GM19193 (cell line): ENCODE results near the gene LRMDA.

Experiments used
- POLR2A ChIP-seq: IDR thresholded peaks from 4 replicates; pipeline ENCODE4 v1.6.1; 2011; ENCODE audit not compliant: insufficient read depth, insufficient read length; ENCODE audit errors: extremely low read depth

The LRMDA gene

GRCh38 chr10:76009531-76009930 is 578.1 kb downstream of the LRMDA start:
- no peak for TF ChIP-seq POLR2A

DNA sequence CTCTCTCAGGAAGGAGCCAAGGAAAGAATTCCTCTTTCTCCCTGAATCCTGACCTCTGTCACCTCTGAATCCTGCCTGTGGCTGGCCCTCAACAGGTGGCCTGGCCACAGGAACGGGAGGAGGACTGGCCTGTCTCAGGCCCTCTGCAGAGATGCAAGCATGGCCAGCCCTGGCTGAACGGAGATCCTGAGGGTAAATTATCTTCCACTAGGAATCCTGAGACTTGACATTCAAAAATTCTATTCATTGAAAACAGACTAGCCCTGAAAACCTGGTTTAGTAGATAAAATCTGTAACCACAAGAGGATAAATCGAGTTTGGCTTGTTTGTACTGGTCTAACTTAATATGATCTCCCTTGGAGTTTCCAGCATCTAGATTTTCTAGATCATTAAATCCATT is 579.3 kb downstream of the LRMDA start:
- TF ChIP-seq POLR2A = no peak

GRCh38 chr10:76012716-76013327 is 581.4 kb downstream of the LRMDA start:
- TF ChIP-seq POLR2A = no peak

DNA sequence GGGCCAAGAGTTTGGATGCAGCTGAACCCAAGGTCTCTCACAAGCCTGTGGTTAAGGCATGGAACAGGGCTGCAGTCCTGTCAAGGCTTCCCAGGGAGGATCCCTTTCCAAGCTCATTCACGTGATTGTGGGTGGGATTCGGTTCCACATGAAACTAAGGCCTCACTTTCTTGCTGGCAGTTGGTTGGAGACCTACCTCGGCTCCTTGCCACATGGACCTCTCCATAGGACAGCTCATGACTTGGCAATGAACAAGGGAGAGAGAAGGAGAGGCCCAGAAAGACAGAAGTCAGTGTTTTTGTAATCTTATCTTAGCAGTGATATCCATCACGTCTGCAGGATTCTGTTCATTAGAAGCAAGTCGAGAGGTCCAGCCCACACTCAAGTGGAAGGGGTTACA is 583.8 kb downstream of the LRMDA start:
- TF ChIP-seq POLR2A = no peak

GRCh38 chr10:76017026-76017732 is 585.8 kb downstream of the LRMDA start:
- no peak for TF ChIP-seq POLR2A

DNA sequence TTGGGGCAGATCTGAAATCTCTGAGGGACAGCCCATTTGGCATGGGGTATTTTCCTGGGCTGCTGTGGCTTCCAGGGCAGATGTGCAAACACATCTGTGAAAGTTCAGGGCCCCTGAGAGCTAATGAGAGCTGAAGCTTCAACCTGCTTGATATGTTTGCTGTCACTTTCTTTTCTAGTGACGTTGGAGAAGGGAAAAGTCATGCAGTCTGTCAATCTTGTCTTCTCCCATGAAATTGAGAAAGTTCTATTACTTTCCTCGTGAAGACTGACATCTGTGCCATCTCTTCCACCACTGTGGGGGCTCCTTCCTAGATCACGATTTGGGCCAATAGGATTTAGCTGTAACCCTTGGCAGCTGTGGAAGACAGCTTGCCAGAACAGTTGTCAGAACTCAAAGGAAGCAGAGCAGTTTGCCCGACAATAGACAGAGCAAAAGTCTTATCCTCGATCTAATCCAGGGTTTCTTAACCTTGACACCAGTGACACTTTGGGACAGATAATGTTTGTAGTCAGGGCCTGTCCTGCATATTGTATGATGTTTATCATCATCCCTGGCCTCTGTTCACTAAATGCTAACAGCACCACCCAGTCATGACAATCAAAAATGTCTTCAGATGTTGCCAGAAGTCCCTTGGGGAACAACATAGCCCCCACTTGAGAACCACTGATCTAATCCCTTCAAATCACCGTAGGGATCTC is 586.5 kb downstream of the LRMDA start:
- no peak for TF ChIP-seq POLR2A

GRCh38 chr10:76020630-76021029 is 589.2 kb downstream of the LRMDA start:
- no peak for TF ChIP-seq POLR2A

DNA sequence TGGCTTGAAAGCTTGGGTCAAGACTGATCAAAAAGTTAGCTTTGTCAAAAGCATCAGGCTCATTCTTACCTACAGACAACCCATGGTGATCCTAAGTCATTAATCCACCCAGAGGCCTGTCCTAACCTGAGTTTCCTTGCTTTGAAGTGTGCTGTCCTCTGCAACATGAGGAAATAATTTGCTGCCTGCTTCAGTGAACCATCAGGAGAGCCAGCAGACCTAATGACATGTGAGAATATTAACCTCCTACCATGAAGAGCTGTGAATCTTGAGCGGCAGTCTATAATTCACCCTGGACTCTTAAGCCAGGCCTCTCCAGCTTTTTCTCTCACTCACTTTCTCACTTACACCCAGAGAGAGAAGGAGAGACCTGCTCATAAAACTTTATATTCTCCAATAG is 590.0 kb downstream of the LRMDA start:
- no peak for TF ChIP-seq POLR2A

- no peak for TF ChIP-seq POLR2A
These were observed 590.9 kb downstream of the LRMDA start for GRCh38 chr10:76022366-76022765.

- no peak for TF ChIP-seq POLR2A
These were observed 591.6 kb downstream of the LRMDA start for GRCh38 chr10:76023007-76023406.

DNA sequence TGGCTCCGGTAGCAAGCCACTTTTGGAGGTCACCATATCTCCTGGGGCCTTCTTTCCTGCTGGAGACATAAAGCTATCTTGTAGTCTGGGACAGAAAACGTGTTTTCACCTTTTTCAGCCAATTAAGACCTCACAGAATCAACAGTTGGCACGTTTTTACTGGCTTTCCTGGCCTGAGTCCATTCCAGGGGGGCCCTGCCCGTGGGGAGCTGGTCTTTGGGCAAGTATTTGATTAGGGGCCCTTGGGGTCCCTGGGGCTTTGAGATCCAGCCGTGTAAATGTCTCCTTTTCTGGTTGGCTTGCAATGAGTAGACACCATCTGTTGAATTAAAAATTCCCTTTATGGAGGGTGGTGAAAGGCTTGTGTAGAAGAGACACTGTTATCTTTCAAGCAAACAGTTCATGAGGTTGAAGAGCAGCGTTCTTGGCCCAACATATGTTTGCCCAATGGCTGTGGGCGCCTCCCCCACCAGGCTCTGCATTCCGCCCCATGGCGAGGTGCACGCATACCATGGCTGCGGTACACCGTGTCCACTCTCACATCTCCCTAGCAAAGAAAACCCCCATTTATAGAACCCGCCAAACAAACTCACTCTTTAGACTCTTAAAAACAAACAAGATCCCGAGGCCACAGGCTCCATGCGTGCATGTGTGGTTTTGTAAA is 593.2 kb downstream of the LRMDA start:
- no peak for TF ChIP-seq POLR2A

DNA sequence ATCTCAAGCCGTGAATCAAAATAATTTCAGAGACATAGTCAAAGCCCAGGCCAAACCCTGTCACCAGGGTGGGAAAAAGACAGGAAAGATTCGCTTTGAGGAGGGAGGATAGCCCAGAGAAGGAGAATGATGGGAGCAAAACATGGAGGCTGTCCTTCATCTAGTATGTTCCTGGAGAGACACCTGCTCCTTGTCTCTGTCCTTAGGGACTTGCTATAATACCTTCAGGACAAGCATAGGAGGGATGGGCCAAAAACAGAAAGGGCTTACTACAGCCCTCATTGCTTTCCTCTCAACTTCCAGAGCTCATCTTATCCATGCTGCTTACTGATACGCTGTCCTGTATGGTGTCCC is 593.7 kb downstream of the LRMDA start:
- no peak for TF ChIP-seq POLR2A

DNA sequence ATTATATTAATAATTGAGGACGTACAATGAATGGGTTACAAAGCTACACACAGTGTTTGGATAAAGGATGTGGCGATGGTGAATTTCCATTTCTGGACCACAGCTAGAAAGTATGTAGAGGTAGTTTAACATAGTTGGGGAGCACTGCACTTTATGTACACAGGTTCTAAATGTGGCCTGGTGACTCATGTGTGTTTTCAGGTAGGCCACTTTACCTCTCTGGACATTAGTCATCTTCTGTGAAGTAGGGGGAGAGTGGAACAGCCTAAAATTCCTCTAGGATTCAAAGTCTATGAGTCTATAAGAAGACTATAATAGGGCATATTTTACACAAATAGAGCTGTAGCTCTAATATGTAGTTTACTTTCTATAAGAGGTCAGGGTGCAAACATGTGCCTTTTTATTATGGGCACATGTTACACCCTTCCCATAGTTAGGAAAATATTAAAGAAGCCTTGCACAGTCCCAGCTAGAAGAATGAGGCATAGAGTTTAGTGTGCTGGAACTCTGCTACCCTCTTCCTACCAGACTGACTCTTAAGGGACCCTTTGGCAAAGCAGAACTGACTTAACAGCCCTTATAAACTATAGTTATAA is 594.9 kb downstream of the LRMDA start:
- no peak for TF ChIP-seq POLR2A

- no peak for TF ChIP-seq POLR2A
These were observed 595.5 kb downstream of the LRMDA start for GRCh38 chr10:76026905-76027304.

- no peak for TF ChIP-seq POLR2A
These were observed 598.4 kb downstream of the LRMDA start for GRCh38 chr10:76029782-76030181.
